Measurements from ENCODE around the gene DNAJB2. TPM values are rescaled to one million over a fixed set of nuclear protein-coding genes. Genes with fewer than 3 reads are reported as not detected.

Gene DNAJB2
- total RNA-seq, 4 donors from 2014 or later = 45.3 to 76.1 (median 54.9) TPM

DNA sequence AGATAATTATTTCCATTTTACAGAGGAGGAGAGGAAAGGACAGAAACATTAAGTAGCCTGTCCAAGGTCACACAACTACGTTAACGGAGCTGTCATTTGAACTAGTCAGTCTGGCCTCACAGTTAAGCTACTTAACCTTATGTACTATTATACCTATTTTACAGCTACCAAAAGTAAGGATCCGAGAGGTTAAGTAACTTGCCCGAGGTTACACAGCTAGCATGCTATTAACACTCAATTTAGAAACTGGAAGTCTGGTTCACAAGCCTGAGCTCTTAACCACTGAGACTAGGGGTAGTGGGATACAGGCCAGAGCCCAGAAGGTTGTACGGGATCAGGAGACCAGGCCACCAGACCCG lies 34.4 kb upstream of the DNAJB2 start:
- TF ChIP-seq POLR2AphosphoS5 (IDR thresholded peaks at IDR 0.05) = no peak
- TF ChIP-seq, protein P1, sequence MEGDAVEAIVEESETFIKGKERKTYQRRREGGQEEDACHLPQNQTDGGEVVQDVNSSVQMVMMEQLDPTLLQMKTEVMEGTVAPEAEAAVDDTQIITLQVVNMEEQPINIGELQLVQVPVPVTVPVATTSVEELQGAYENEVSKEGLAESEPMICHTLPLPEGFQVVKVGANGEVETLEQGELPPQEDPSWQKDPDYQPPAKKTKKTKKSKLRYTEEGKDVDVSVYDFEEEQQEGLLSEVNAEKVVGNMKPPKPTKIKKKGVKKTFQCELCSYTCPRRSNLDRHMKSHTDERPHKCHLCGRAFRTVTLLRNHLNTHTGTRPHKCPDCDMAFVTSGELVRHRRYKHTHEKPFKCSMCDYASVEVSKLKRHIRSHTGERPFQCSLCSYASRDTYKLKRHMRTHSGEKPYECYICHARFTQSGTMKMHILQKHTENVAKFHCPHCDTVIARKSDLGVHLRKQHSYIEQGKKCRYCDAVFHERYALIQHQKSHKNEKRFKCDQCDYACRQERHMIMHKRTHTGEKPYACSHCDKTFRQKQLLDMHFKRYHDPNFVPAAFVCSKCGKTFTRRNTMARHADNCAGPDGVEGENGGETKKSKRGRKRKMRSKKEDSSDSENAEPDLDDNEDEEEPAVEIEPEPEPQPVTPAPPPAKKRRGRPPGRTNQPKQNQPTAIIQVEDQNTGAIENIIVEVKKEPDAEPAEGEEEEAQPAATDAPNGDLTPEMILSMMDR (IDR thresholded peaks at IDR 0.05) = no peak
- TF ChIP-seq POLR2A (IDR thresholded peaks at IDR 0.05) = no peak
- Histone ChIP-seq H3K27me3 (no peaks in the 10 kb centered on the region), H3K36me3 (peaks cover 0 to 30% of the 10 kb centered on the region in 2 donors), H3K4me1 (peaks cover 3 to 49% (median 16%) of the 10 kb centered on the region in 3 donors), H3K9me3 (no peaks in the 10 kb centered on the region), H3K4me3 (peak overlapping the region; percentile 66 to 90), H3K27ac (peak overlapping the region; percentile 89 to 96 (median 93))
- WGBS, 2 donors (ENCODE audit: low coverage in 1 of 2) = 42 to 66% methylated on average over 4 of the region's 6 CpGs
- ATAC-seq = no peak

- peaks cover 0 to 32% of the 10 kb centered on the region in 2 donors for H3K36me3 ChIP-seq
- WGBS, 2 donors (ENCODE audit: low coverage in 1 of 2) = 0% methylated on average over 8 of the region's 46 CpGs; no CpG with 5 or more reads in 1 of the 2 donors
- ATAC-seq = peak; percentile 93
- no peaks in the 10 kb centered on the region for H3K9me3 ChIP-seq
- peak within 1 kb of the TSS; percentile 89 to 96 (median 93) for H3K27ac ChIP-seq
- no peaks in the 10 kb centered on the region for H3K27me3 ChIP-seq
- H3K4me1 ChIP-seq = peaks cover 3 to 55% (median 22%) of the 10 kb centered on the region in 3 donors
- TF ChIP-seq POLR2AphosphoS5 (IDR thresholded peaks at IDR 0.05) (peak; percentile 91), EP300 (IDR thresholded peaks at IDR 0.05) (no peak), POLR2A (IDR thresholded peaks at IDR 0.05) (peak; percentile 79 to 82)
- TF ChIP-seq, protein P1 (IDR thresholded peaks at IDR 0.05) = peak in 1 of 4 experiments; percentile 7
- H3K4me3 ChIP-seq = peak within 1 kb of the TSS; percentile 66 to 90
Measured at GRCh38 chr2:219245148-219245898, 33.8 kb upstream of the DNAJB2 start, which contains the start of the genes GLB1L and STK16. Gene GLB1L, minus strand, starts transcription at chr2:219245444. Its CDS starts 1,871 bp downstream, at chr2:219243573. Gene STK16, plus strand, starts transcription at chr2:219245479. Its CDS starts 521 bp downstream, at chr2:219246000.

- 40 to 57% methylated on average over 1 to 2 of the region's 10 CpGs for WGBS, 2 donors (ENCODE audit: low coverage in 1 of 2)
- H3K4me1 ChIP-seq = peaks cover 3 to 60% (median 24%) of the 10 kb centered on the region in 3 donors
Measured at GRCh38 chr2:219245899-219246230, 33.3 kb upstream of the DNAJB2 start.

DNA sequence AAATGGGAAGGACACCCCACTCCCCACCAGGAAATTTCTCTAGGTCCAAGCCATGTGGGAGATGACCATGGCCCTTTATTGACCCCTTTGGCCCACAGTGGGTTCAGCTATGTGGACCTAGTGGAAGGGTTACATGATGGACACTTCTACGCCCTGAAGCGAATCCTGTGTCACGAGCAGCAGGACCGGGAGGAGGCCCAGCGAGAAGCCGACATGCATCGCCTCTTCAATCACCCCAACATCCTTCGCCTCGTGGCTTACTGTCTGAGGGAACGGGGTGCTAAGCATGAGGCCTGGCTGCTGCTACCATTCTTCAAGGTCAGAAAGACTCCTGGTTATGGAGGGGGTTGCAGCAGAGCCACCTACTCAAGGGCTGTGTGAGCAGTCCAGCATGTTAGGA lies 32.6 kb upstream of the DNAJB2 start:
- Histone ChIP-seq H3K36me3 (peaks cover 0 to 45% of the 10 kb centered on the region in 2 donors), H3K4me1 (peaks cover 3 to 67% (median 24%) of the 10 kb centered on the region in 3 donors), H3K27ac (peak overlapping the region in 3 of 4 donors; percentile 14 to 94 (median 89)), H3K4me3 (no peak overlapping the region), H3K27me3 (no peaks in the 10 kb centered on the region), H3K9me3 (no peaks in the 10 kb centered on the region)
- no CpG with 5 or more reads among the region's 10 CpGs for WGBS, 2 donors (ENCODE audit: low coverage in 1 of 2)
- ATAC-seq = no peak
- TF ChIP-seq POLR2A (IDR thresholded peaks at IDR 0.05) (no peak), EP300 (IDR thresholded peaks at IDR 0.05) (no peak), POLR2AphosphoS5 (IDR thresholded peaks at IDR 0.05) (no peak)
- TF ChIP-seq, protein P1 (IDR thresholded peaks at IDR 0.05) = no peak

More at GRCh38 chr2:219245899-219246230, 33.3 kb upstream of the DNAJB2 start:
- peak overlapping the region; percentile 89 to 96 (median 93) for H3K27ac ChIP-seq
- peak overlapping the region; percentile 66 to 90 for H3K4me3 ChIP-seq
- H3K36me3 ChIP-seq = peaks cover 0 to 38% of the 10 kb centered on the region in 2 donors
- TF ChIP-seq POLR2A (IDR thresholded peaks at IDR 0.05) (no peak), EP300 (IDR thresholded peaks at IDR 0.05) (no peak), POLR2AphosphoS5 (IDR thresholded peaks at IDR 0.05) (no peak)
- TF ChIP-seq, protein P1 (IDR thresholded peaks at IDR 0.05) = no peak
- no peaks in the 10 kb centered on the region for H3K27me3 ChIP-seq
- no peaks in the 10 kb centered on the region for H3K9me3 ChIP-seq
- ATAC-seq = no peak

Measured in gastroesophageal sphincter (tissue), 4 donors.